LNCaP clone FGC (cell line): ENCODE results near the gene IRX4.
"Not testable (repeated sequence)": the region's sequence is repeated elsewhere in the genome, so short reads cannot be mapped to it uniquely, and the experiment has no call there.

ENCODE experiments used
- DNase-seq: peaks from one replicate; pipeline ENCODE4 v3.0.0-alpha.2; 2011; ENCODE audit warnings: low read depth
- H3K4me3 ChIP-seq: 2 replicates; pipeline ENCODE4 v1.5.1; 2011; ENCODE audit warnings: mild to moderate bottlenecking, low read depth, low read length, control low read depth
- TF ChIP-seq, protein P1 (sequence below): IDR thresholded peaks from 2 replicates; pipeline ENCODE4 v1.5.1; 2012; ENCODE audit warnings: mild to moderate bottlenecking; ENCODE audit not compliant: control insufficient read depth, insufficient read depth; ENCODE audit errors: extremely low read depth

The IRX4 gene

GRCh38 chr5:1875843-1876659, 6.7 kb downstream of the IRX4 start:
- no peak for DNase-seq
- H3K4me3 ChIP-seq: no peak overlapping the region

DNA sequence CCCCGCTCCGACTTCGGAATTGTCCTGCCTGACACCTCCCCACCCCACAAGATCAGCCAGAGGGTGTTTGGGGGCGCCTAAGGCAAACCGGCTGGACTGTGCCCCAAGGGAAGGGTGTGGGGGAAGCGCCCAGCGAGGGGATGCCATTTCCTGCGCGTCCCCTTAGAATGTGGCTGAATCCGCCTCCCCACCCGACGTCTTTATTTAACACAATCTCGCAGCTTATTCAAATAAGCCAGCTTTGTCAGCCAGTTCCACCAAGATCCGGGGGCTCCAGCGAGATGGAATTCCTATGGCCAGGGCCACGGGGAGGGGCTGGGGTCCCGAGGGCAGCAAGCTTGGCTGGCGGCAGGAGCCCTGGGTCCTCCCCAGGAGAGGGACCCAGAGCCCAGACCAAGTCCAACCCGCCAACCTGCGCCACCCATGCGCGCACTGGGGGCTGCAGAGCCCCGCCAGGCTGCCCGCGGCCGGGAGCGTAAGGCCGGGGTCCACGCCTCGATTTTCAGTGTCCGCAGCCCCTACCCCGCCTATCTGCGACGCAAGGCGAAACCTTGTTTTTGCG, 7.4 kb downstream of the IRX4 start:
- no peak for DNase-seq
- H3K4me3 ChIP-seq: no peak overlapping the region
- TF ChIP-seq, protein P1, sequence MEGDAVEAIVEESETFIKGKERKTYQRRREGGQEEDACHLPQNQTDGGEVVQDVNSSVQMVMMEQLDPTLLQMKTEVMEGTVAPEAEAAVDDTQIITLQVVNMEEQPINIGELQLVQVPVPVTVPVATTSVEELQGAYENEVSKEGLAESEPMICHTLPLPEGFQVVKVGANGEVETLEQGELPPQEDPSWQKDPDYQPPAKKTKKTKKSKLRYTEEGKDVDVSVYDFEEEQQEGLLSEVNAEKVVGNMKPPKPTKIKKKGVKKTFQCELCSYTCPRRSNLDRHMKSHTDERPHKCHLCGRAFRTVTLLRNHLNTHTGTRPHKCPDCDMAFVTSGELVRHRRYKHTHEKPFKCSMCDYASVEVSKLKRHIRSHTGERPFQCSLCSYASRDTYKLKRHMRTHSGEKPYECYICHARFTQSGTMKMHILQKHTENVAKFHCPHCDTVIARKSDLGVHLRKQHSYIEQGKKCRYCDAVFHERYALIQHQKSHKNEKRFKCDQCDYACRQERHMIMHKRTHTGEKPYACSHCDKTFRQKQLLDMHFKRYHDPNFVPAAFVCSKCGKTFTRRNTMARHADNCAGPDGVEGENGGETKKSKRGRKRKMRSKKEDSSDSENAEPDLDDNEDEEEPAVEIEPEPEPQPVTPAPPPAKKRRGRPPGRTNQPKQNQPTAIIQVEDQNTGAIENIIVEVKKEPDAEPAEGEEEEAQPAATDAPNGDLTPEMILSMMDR: no peak

More at GRCh38 chr5:1875843-1876659, 6.7 kb downstream of the IRX4 start:
- TF ChIP-seq, protein P1: no peak

GRCh38 chr5:1874771-1875220, 7.9 kb downstream of the IRX4 start:
- no peak for DNase-seq
- TF ChIP-seq, protein P1: no peak
- no peak overlapping the region for H3K4me3 ChIP-seq

GRCh38 chr5:1874348-1874747, 8.4 kb downstream of the IRX4 start:
- TF ChIP-seq, protein P1: no peak

GRCh38 chr5:1873243-1873959, 9.3 kb downstream of the IRX4 start:
- no peak overlapping the region for H3K4me3 ChIP-seq
- DNase-seq: no peak
- TF ChIP-seq, protein P1: no peak

More at GRCh38 chr5:1874348-1874747, 8.4 kb downstream of the IRX4 start:
- no peak for DNase-seq
- H3K4me3 ChIP-seq: no peak overlapping the region

DNA sequence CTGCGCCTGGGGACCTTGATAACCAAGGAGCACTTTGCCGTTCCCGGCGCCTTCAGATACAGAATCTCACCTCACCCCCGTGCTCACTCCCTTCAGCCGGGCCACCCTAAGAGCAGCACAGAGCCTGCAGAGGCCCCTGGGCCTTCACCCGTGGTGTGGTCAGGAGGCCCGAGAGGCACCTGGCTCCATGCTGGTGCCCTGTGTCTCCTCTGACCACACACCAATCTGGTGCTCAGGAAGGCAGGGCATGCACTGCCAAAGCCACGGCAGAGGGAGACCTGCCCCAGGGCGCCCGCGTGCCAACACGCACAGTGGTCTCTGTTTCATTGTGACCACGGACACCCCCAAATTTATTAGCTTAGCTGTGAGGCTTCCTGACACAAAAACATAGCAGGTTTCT, 11.3 kb downstream of the IRX4 start:
- TF ChIP-seq, protein P1: no peak
- no peak for DNase-seq
- H3K4me3 ChIP-seq: no peak overlapping the region

DNA sequence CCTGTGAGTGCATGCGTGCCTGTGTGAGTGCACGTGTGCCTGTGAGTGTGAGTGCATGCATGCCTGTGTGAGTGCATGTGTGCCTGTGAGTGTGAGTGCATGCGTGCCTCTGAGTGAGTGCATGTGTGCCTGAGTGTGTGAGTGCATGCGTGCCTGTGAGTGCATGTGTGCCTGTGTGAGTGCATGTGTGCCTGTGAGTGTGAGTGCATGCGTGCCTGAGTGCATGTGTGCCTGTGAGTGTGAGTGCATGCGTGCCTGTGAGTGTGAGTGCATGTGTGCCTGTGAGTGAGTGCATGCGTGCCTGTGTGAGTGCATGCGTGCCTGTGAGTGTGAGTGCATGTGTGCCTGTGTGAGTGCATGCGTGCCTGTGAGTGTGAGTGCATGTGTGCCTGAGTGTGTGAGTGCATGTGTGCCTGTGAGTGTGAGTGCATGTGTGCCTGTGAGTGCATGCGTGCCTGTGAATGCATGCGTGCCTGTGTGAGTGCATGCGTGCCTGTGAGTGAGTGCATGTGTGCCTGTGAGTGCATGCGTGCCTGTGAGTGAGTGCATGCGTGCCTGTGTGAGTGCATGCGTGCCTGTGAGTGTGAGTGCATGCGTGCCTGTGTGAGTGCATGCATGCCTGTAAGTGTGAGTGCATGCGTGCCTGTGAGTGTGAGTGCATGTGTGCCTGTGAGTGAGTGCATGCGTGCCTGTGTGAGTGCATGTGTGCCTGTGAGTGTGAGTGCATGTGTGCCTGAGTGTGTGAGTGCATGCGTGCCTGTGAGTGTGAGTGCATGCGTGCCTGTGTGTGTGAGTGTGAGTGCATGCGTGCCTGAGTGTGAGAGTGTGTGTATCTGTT, 12.1 kb downstream of the IRX4 start:
- H3K4me3 ChIP-seq, DNase-seq: not testable (repeated sequence)
